ENCODE measurements around the gene RAE1. TPM values are rescaled to one million over a fixed set of nuclear protein-coding genes. Genes with fewer than 3 reads are reported as not detected.

The RAE1 gene
- polyA plus RNA-seq, 1 experiment: 39.0 TPM

DNA sequence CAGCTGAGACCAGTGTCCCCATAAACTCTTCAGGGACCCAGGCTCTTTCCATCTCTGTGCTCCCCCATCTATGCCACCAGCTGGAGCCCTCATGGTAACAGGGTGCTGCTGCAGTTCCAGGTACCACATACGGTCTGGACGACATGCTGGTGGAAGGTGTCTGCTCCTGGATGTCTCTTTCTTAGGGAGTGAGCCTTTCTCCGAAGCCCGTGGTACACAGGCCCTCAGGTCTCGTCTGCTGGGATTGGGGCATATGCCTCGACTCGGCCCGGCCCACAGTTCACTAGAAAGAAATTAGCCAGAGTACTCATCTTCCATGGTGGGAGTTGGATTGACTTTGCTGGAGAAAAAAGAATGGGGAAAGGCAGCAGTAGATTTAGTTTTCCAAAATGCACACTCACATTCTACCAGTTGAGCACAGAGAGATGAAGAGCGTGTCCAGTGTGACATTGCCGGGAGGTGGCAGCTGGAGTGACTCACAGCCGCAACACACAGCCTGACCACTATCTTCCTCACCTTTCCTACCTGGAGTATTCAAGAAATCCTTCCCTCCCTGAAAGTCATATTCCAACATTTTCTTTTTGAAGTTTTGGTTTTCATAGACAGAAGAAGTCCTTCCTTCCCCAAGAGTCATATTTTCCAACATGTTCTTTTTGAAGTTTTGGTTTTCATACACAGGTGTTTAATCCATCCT, 40.1 kb upstream of the RAE1 start:
- TF ChIP-seq, protein P1, sequence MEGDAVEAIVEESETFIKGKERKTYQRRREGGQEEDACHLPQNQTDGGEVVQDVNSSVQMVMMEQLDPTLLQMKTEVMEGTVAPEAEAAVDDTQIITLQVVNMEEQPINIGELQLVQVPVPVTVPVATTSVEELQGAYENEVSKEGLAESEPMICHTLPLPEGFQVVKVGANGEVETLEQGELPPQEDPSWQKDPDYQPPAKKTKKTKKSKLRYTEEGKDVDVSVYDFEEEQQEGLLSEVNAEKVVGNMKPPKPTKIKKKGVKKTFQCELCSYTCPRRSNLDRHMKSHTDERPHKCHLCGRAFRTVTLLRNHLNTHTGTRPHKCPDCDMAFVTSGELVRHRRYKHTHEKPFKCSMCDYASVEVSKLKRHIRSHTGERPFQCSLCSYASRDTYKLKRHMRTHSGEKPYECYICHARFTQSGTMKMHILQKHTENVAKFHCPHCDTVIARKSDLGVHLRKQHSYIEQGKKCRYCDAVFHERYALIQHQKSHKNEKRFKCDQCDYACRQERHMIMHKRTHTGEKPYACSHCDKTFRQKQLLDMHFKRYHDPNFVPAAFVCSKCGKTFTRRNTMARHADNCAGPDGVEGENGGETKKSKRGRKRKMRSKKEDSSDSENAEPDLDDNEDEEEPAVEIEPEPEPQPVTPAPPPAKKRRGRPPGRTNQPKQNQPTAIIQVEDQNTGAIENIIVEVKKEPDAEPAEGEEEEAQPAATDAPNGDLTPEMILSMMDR (IDR thresholded peaks at IDR 0.05; ENCODE audit: insufficient read depth, low read depth, low read length): no peak
- CTCF ChIA-PET: no interaction called here
- H3K4me3 ChIP-seq (ENCODE audit: low read depth, low read length): no peak overlapping the region
- POLR2A ChIA-PET: no interaction called here
- H3K27me3 ChIP-seq (ENCODE audit: control insufficient read depth, insufficient read depth, low read length): peaks cover 5% of the 10 kb centered on the region
- DNase-seq (ENCODE audit: low read depth): no peak
- no peaks in the 10 kb centered on the region for H3K36me3 ChIP-seq (ENCODE audit: control insufficient read depth, insufficient read depth, low read length)

DNA sequence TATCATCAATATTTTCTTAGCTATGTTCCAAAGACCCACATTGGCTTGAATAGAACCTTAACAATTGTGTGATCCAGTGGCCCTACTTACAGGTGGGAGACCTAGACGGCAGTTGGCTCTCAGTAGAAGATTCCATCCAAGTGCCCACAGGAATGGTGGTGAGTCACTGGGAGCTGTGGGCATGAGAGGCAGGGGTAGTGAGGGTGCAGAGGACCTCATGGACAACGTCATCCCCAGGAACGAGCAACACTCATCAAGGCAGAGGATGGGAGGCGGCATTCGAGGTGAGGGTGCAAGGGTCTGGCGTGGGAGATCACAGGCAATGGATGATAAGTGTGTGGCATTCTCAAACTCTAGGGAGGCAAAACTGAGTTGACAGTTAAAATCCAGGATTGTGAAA, 38.9 kb upstream of the RAE1 start:
- CTCF ChIA-PET: interaction anchor here (0.9 kb wide), 1 partner anchor 13 kb away, joined by 3 read pairs; no protein-coding TSS in a partner anchor
- no peaks in the 10 kb centered on the region for H3K36me3 ChIP-seq (ENCODE audit: control insufficient read depth, insufficient read depth, low read length)
- TF ChIP-seq, protein P1 (IDR thresholded peaks at IDR 0.05; ENCODE audit: insufficient read depth, low read depth, low read length): no peak
- DNase-seq (ENCODE audit: low read depth): no peak
- H3K4me3 ChIP-seq (ENCODE audit: low read depth, low read length): no peak overlapping the region
- POLR2A ChIA-PET: no interaction called here
- peaks cover 5% of the 10 kb centered on the region for H3K27me3 ChIP-seq (ENCODE audit: control insufficient read depth, insufficient read depth, low read length)

DNA sequence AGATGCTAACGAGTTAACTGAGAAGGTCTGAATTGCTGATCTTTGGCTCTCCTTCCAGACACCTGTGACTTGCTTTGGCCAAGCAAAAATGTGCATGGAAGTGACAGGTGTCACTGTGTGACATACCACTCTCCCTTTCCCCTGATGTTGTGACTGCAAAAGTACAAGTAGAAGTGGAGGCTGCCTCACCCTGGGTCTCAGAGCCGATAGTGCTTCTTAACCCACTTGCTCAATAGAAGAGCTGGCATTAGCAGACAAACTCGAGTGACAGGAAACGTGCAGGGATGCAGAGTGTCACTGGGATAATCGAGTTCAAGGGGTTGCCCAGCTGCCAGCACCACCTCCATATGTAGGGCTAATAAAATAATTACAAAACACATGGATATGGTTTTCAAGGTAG, 37.8 kb upstream of the RAE1 start:
- TF ChIP-seq, protein P1 (IDR thresholded peaks at IDR 0.05; ENCODE audit: insufficient read depth, low read depth, low read length): no peak
- Histone ChIP-seq H3K4me3 (ENCODE audit: low read depth, low read length) (no peak overlapping the region), H3K36me3 (ENCODE audit: control insufficient read depth, insufficient read depth, low read length) (no peaks in the 10 kb centered on the region), H3K27me3 (ENCODE audit: control insufficient read depth, insufficient read depth, low read length) (peaks cover 5% of the 10 kb centered on the region)
- no peak for DNase-seq (ENCODE audit: low read depth)
- ChIA-PET CTCF (interaction anchor here (0.9 kb wide), 1 partner anchor 34 kb away, joined by 3 read pairs; no protein-coding TSS in a partner anchor), POLR2A (no interaction called here)

DNA sequence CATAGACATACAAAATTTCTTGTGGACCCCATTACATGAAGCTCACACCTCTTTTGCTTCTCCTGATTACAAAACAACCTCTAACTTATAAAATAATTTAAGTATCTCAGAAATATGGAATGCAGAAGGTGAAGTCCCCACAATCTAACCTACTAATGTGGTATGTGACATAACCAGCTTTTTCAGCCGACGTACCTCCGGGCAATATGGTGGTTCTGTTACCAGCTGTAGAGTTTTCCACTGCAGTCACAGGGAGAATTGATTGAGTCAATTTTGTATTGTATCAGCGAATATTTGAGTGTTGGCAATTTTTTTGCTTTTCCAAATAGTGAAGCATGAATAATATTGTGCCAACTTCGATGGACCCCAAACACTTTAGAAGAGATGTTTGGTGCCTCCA, 37.1 kb upstream of the RAE1 start:
- ChIA-PET POLR2A (no interaction called here), CTCF (interaction anchor here (0.9 kb wide), 1 partner anchor 33 kb away, joined by 3 read pairs; no protein-coding TSS in a partner anchor)
- Histone ChIP-seq H3K4me3 (ENCODE audit: low read depth, low read length) (no peak overlapping the region), H3K27me3 (ENCODE audit: control insufficient read depth, insufficient read depth, low read length) (peaks cover 1% of the 10 kb centered on the region; the same call in 1 of the 2 replicates), H3K36me3 (ENCODE audit: control insufficient read depth, insufficient read depth, low read length) (no peaks in the 10 kb centered on the region)
- TF ChIP-seq, protein P1 (IDR thresholded peaks at IDR 0.05; ENCODE audit: insufficient read depth, low read depth, low read length): no peak
- no peak for DNase-seq (ENCODE audit: low read depth)

DNA sequence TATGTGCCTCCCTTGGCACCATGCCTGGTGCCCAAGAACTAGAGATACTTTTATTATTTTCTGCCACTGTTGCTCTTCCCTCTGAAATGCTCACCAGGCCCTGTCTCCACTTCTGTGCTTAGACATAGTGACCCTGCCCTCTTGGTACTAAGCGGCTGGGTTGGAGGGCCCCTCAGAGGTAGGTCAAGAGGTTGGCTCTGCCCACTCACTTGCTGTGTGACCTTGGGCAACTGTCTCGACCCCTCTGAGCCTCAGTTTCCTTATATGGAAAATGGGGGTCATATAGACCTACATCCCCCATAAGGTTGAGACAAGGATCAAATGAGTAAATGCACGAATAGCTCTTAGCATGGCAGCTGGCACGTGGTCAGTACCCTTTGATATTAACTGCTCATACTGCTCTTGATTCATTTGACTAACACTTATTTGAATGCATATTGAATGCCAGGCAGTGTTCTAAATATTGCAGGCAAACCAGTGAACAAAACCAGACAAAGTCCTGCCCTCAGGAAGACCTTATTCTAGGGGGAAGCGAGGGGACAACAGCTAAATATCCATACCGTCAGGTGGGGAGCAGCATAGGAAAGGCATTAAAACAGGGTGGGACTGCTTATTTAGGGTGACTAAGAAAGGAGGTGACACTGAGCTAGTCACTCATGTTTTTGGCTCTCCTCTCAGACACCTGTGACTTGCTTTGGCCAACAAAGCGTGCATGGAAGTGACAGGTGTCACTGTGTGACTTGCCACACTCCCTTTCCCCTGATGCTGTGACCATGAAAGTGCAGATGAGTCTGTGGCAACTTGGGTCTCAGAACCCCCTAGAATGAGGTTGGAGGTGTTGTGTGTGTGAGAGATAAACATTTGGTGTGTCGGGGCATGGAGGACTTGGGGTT, 35.7 kb upstream of the RAE1 start:
- Histone ChIP-seq H3K4me3 (ENCODE audit: low read depth, low read length) (no peak overlapping the region), H3K36me3 (ENCODE audit: control insufficient read depth, insufficient read depth, low read length) (no peaks in the 10 kb centered on the region), H3K27me3 (ENCODE audit: control insufficient read depth, insufficient read depth, low read length) (peaks cover 1% of the 10 kb centered on the region; the same call in 1 of the 2 replicates)
- POLR2A ChIA-PET: no interaction called here
- CTCF ChIA-PET: no interaction called here
- TF ChIP-seq, protein P1 (IDR thresholded peaks at IDR 0.05; ENCODE audit: insufficient read depth, low read depth, low read length): no peak
- DNase-seq (ENCODE audit: low read depth): no peak
